Measurements from ENCODE around the gene CCM2. TPM values are rescaled to one million over a fixed set of nuclear protein-coding genes. Genes with fewer than 3 reads are reported as not detected.

Gene CCM2
- total RNA-seq, 1 donor from 2014 or later, result 62.0 TPM

DNA sequence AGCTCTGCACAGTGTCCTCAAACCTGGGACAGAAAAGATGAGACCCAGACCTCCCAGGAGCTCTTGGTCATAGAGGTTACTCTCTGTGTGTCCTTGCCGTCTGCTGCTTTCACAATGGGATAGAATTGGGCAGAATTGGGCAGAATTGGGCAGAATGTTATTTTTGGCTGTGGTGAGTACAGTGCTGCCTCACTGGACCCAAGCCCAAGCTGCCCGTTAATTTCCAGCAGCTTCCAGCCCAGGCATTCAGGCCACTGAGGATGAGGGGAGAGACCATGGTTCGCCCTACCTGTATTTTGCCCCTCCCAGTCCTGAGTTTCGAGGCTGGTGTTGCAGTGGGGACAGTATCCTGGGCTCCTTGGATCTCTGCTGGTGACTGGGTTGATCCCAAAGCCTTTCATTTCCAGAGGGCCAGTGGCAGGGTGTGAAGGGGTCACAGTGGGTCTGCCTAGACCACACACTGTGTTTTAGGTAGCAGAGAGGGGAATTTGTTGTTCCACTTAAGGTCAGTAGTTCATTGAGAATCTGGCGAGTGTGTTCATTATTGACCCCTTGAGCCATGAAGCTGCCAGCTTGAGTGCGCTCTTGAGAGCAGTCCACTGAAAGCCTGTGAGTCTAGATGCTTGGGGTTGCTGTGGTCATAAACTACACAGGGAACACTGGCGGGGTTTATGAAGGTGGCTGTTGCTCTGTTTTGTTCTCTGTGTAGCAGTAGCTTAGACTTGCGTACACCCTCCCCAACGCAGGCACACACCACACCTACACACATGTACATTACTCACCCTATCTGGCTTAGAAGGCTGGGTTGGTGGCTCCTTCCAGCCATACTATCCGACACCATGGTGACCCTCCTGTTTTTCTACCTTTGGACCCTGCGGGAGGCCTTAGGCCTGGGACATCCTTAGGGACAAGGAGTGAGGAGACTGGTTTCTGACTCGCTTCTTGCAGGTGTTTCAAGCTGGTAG, 65.3 kb downstream of the CCM2 start:
- no peak for DNase-seq (ENCODE audit: low read depth)
- no peaks in the 10 kb centered on the region for H3K27me3 Mint-ChIP-seq (ENCODE audit: low read depth, unreplicated experiment)
- Histone ChIP-seq H3K4me1 (ENCODE audit: insufficient read depth, low read length) (no peaks in the 10 kb centered on the region), H3K4me3 (ENCODE audit: insufficient read depth, low read depth, low read length) (no peak overlapping the region), H4K20me1 (ENCODE audit: insufficient read depth, low read length) (peaks cover 84% of the 10 kb centered on the region), H3K27ac (ENCODE audit: low read depth, low read length) (no peak overlapping the region), H3K4me2 (ENCODE audit: low read length) (no peak overlapping the region), H2AFZ (ENCODE audit: low read depth, low read length) (no peak overlapping the region), H3K9ac (ENCODE audit: low read length) (no peak overlapping the region), H3K79me2 (ENCODE audit: insufficient read depth, low read length) (peaks cover 46% of the 10 kb centered on the region), H3K9me3 (ENCODE audit: insufficient read depth, low read depth, low read length) (no peaks in the 10 kb centered on the region), H3K27me3 (ENCODE audit: insufficient read depth, low read length) (no peaks in the 10 kb centered on the region), H3K36me3 (ENCODE audit: insufficient read depth, low read length) (peaks cover 11% of the 10 kb centered on the region)
- peaks cover 16% of the 10 kb centered on the region for H3K36me3 Mint-ChIP-seq (ENCODE audit: low read depth, unreplicated experiment)
- FAIRE-seq, result no peak
- no peak for TF ChIP-seq EZH2 (IDR thresholded peaks at IDR 0.05; ENCODE audit: insufficient read depth, low read length)
- TF ChIP-seq, protein P1, sequence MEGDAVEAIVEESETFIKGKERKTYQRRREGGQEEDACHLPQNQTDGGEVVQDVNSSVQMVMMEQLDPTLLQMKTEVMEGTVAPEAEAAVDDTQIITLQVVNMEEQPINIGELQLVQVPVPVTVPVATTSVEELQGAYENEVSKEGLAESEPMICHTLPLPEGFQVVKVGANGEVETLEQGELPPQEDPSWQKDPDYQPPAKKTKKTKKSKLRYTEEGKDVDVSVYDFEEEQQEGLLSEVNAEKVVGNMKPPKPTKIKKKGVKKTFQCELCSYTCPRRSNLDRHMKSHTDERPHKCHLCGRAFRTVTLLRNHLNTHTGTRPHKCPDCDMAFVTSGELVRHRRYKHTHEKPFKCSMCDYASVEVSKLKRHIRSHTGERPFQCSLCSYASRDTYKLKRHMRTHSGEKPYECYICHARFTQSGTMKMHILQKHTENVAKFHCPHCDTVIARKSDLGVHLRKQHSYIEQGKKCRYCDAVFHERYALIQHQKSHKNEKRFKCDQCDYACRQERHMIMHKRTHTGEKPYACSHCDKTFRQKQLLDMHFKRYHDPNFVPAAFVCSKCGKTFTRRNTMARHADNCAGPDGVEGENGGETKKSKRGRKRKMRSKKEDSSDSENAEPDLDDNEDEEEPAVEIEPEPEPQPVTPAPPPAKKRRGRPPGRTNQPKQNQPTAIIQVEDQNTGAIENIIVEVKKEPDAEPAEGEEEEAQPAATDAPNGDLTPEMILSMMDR (IDR thresholded peaks at IDR 0.05; ENCODE audit: insufficient read depth, low read depth, low read length), result no peak
- H3K4me1 Mint-ChIP-seq (ENCODE audit: low read depth, unreplicated experiment), result peaks cover 2% of the 10 kb centered on the region
- H3K9me3 Mint-ChIP-seq (ENCODE audit: unreplicated experiment), result peaks cover 3% of the 10 kb centered on the region
- no peak overlapping the region for H3K4me3 Mint-ChIP-seq (ENCODE audit: unreplicated experiment)
- no peak overlapping the region for H3K27ac Mint-ChIP-seq (ENCODE audit: unreplicated experiment)

DNA sequence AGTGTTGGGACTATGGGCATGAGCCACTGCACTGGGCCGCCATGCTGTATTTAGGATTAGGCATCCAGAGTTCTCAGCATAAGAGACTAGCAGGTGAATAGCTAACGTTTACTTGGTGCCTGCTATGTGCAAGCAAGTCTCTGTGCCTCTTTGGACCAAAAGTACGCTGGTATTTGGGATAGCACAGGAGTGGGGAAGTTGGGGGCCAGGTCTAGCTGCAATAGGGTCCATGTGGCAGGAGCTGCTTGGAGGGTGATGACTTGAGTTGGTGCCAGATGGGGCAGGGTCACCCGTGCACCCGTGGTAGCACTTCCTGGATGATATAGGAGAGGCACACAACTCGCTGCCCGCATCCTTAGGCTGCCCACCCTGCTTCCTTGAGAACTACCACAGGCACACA, 66.4 kb downstream of the CCM2 start:
- H3K4me2 ChIP-seq (ENCODE audit: low read length), result no peak overlapping the region
- H3K36me3 ChIP-seq (ENCODE audit: insufficient read depth, low read length), result peaks cover 13% of the 10 kb centered on the region
- no peak overlapping the region for H3K27ac ChIP-seq (ENCODE audit: low read depth, low read length)
- Mint-ChIP-seq H3K27me3 (ENCODE audit: low read depth, unreplicated experiment) (no peaks in the 10 kb centered on the region), H3K4me1 (ENCODE audit: low read depth, unreplicated experiment) (no peaks in the 10 kb centered on the region), H3K4me3 (ENCODE audit: unreplicated experiment) (no peak overlapping the region), H3K27ac (ENCODE audit: unreplicated experiment) (no peak overlapping the region), H3K36me3 (ENCODE audit: low read depth, unreplicated experiment) (peaks cover 16% of the 10 kb centered on the region), H3K9me3 (ENCODE audit: unreplicated experiment) (peaks cover 3% of the 10 kb centered on the region)
- no peak overlapping the region for H2AFZ ChIP-seq (ENCODE audit: low read depth, low read length)
- TF ChIP-seq EZH2 (IDR thresholded peaks at IDR 0.05; ENCODE audit: insufficient read depth, low read length), result no peak
- TF ChIP-seq, protein P1 (IDR thresholded peaks at IDR 0.05; ENCODE audit: insufficient read depth, low read depth, low read length), result no peak
- H3K9ac ChIP-seq (ENCODE audit: low read length), result no peak overlapping the region
- peaks cover 78% of the 10 kb centered on the region for H4K20me1 ChIP-seq (ENCODE audit: insufficient read depth, low read length)
- H3K4me3 ChIP-seq (ENCODE audit: insufficient read depth, low read depth, low read length), result no peak overlapping the region
- H3K9me3 ChIP-seq (ENCODE audit: insufficient read depth, low read depth, low read length), result no peaks in the 10 kb centered on the region
- H3K27me3 ChIP-seq (ENCODE audit: insufficient read depth, low read length), result no peaks in the 10 kb centered on the region
- no peak for DNase-seq (ENCODE audit: low read depth)
- no peaks in the 10 kb centered on the region for H3K4me1 ChIP-seq (ENCODE audit: insufficient read depth, low read length)
- H3K79me2 ChIP-seq (ENCODE audit: insufficient read depth, low read length), result peaks cover 36% of the 10 kb centered on the region
- FAIRE-seq, result no peak

DNA sequence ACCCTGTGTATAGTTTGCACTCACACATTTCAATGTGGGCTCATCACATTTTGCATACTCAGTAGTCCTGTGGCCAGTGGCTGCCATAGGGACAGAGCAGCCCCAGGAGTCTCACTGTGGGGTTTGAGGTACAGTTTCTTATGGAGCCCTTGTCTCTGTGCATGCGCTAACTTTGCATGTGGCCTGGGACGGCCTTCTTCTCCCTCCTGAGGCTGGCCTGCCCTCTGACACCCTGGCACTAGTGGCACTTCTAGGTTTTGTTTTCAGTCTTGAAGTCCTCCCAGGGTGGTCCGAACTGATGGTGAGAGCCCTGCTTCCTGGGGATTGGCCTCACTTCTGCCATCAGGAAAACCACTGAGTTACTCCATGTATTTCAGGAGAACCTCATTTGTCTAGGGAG, 67.6 kb downstream of the CCM2 start:
- no peak overlapping the region for H3K4me3 ChIP-seq (ENCODE audit: insufficient read depth, low read depth, low read length)
- no peak overlapping the region for H2AFZ ChIP-seq (ENCODE audit: low read depth, low read length)
- TF ChIP-seq, protein P1 (IDR thresholded peaks at IDR 0.05; ENCODE audit: insufficient read depth, low read depth, low read length), result no peak
- no peak for TF ChIP-seq EZH2 (IDR thresholded peaks at IDR 0.05; ENCODE audit: insufficient read depth, low read length)
- no peaks in the 10 kb centered on the region for H3K9me3 ChIP-seq (ENCODE audit: insufficient read depth, low read depth, low read length)
- no peak overlapping the region for H3K27ac ChIP-seq (ENCODE audit: low read depth, low read length)
- H3K4me1 ChIP-seq (ENCODE audit: insufficient read depth, low read length), result no peaks in the 10 kb centered on the region
- no peak for FAIRE-seq
- Mint-ChIP-seq H3K4me3 (ENCODE audit: unreplicated experiment) (no peak overlapping the region), H3K9me3 (ENCODE audit: unreplicated experiment) (peaks cover 3% of the 10 kb centered on the region), H3K27me3 (ENCODE audit: low read depth, unreplicated experiment) (no peaks in the 10 kb centered on the region), H3K4me1 (ENCODE audit: low read depth, unreplicated experiment) (peaks cover 2% of the 10 kb centered on the region), H3K27ac (ENCODE audit: unreplicated experiment) (no peak overlapping the region), H3K36me3 (ENCODE audit: low read depth, unreplicated experiment) (peaks cover 17% of the 10 kb centered on the region)
- peaks cover 25% of the 10 kb centered on the region for H3K79me2 ChIP-seq (ENCODE audit: insufficient read depth, low read length)
- H3K27me3 ChIP-seq (ENCODE audit: insufficient read depth, low read length), result no peaks in the 10 kb centered on the region
- H4K20me1 ChIP-seq (ENCODE audit: insufficient read depth, low read length), result peaks cover 77% of the 10 kb centered on the region
- peaks cover 16% of the 10 kb centered on the region for H3K36me3 ChIP-seq (ENCODE audit: insufficient read depth, low read length)
- H3K9ac ChIP-seq (ENCODE audit: low read length), result no peak overlapping the region
- no peak overlapping the region for H3K4me2 ChIP-seq (ENCODE audit: low read length)
- no peak for DNase-seq (ENCODE audit: low read depth)

All from astrocyte (in vitro differentiated cells and primary cell).